Measurements from ENCODE around the gene TCF7L1. TPM values are rescaled to one million over a fixed set of nuclear protein-coding genes. Genes with fewer than 3 reads are reported as not detected.

The TCF7L1 gene
- total and polyA plus RNA-seq, 9 of the 15 experiments (the other 6 are each of a cell fraction or from before 2014, with no cell fraction given), result 0.03 to 0.11 (median 0.07) TPM; not detected in 5

GRCh38 chr2:85154048-85154753 lies 21.0 kb downstream of the TCF7L1 start:
- Histone ChIP-seq H3K9ac (ENCODE audit: insufficient read depth in 1 of 2, low read depth in 2 of 2, low read length in 2 of 2) (no peak overlapping the region), H3K4me2 (ENCODE audit: insufficient read depth, low read length) (no peak overlapping the region), H4K20me1 (replicated peaks; ENCODE audit: control insufficient read depth, insufficient read depth, low read length) (no peaks in the 10 kb centered on the region), H3K27ac (ENCODE audit: extremely low read depth, low read depth, low read length) (no peak overlapping the region), H3K4me3 (no peak overlapping the region), H2AFZ (ENCODE audit: low read depth, low read length) (no peak overlapping the region), H3K36me3 (ENCODE audit: control insufficient read depth, insufficient read depth, low read length) (no peaks in the 10 kb centered on the region), H3K9me3 (replicated peaks; ENCODE audit: control insufficient read depth, insufficient read depth, low read depth, low read length) (no peaks in the 10 kb centered on the region), H3K9me1 (ENCODE audit: control insufficient read depth, insufficient read depth, low read length) (no peaks in the 10 kb centered on the region), H3K27me3 (ENCODE audit: control insufficient read depth in 2 of 2, insufficient read depth in 2 of 2, low read length in 2 of 2) (peaks cover 11 to 46% of the 10 kb centered on the region in 2 experiments; a peak in 4 of 5 replicates), H3K79me2 (ENCODE audit: control insufficient read depth, insufficient read depth, low read length) (no peaks in the 10 kb centered on the region), H3K4me1 (replicated peaks in 1 of 2; ENCODE audit: control insufficient read depth in 2 of 2, insufficient read depth in 2 of 2, low read length in 2 of 2) (no peaks in the 10 kb centered on the region)
- in situ Hi-C loops (cut with MboI) (no loop called here), intact Hi-C loops (cut with micrococcal nuclease) (no loop called here)
- DNase-seq (ENCODE audit: extremely low read depth in 1 of 4, low spot score in 3 of 4) (no peak), FAIRE-seq (no peak), ATAC-seq (no peak)
- WGBS (ENCODE audit: insufficient coverage, low coverage, missing lambda C conversion rate), result 6% methylated on average over 7 of the region's 7 CpGs
- POLR2A ChIA-PET, result no interaction called here
- CTCF ChIA-PET (ENCODE audit: low intra/inter-chr PET ratio), result no interaction called here
- BruUV-seq (replicated peaks), result no TSS peak
- no peak for TF ChIP-seq ZNF445 (CRISPR knock-in tag; IDR thresholded peaks at IDR 0.05; ENCODE audit: low read depth)
- no peak for TF ChIP-seq ZFP91 (CRISPR knock-in tag; IDR thresholded peaks at IDR 0.05)
- no peak for TF ChIP-seq NFIX (CRISPR knock-in tag; IDR thresholded peaks at IDR 0.05; ENCODE audit: low read depth)
- no peak for TF ChIP-seq XRCC5 (IDR thresholded peaks at IDR 0.05; ENCODE audit: low read depth, low read length)
- TF ChIP-seq LCOR (CRISPR knock-in tag; IDR thresholded peaks at IDR 0.05), result no peak
- TF ChIP-seq PTTG1 (tag; IDR thresholded peaks at IDR 0.05; ENCODE audit: low read depth), result no peak
- TF ChIP-seq CREB1 (IDR thresholded peaks at IDR 0.05), result no peak
- TF ChIP-seq CREB1 (CRISPR knock-in tag; IDR thresholded peaks at IDR 0.05), result no peak
- TF ChIP-seq ZKSCAN1 (IDR thresholded peaks at IDR 0.05; ENCODE audit: low read depth, low read length), result no peak
- no peak for TF ChIP-seq ZNF408 (CRISPR knock-in tag; IDR thresholded peaks at IDR 0.05; ENCODE audit: low read depth)
- no peak for TF ChIP-seq ZNF511 (CRISPR knock-in tag; IDR thresholded peaks at IDR 0.05)
- no peak for TF ChIP-seq MBD1 (CRISPR knock-in tag; IDR thresholded peaks at IDR 0.05)
- TF ChIP-seq FOXJ2 (tag; IDR thresholded peaks at IDR 0.05), result no peak
- no peak for TF ChIP-seq DDX20 (tag; IDR thresholded peaks at IDR 0.05; ENCODE audit: low read depth)
- no peak for TF ChIP-seq ZNF23 (CRISPR knock-in tag; IDR thresholded peaks at IDR 0.05)
- no peak for TF ChIP-seq ZNF655 (CRISPR knock-in tag; IDR thresholded peaks at IDR 0.05)
- no peak for TF ChIP-seq BCOR (IDR thresholded peaks at IDR 0.05)
- TF ChIP-seq SRF (CRISPR knock-in tag; IDR thresholded peaks at IDR 0.05), result no peak

All from K562 (cell line).